Sigmoid colon (tissue), 7 donors: ENCODE data around the gene VIPR2. TPM values are rescaled to one million over a fixed set of nuclear protein-coding genes. Genes with fewer than 3 reads are reported as not detected.

Experiments
- DNase-seq: peaks from one replicate; pipeline ENCODE4 v3.0.0-alpha.2; 2019
- H3K27ac ChIP-seq, 4 donors: fragments of 200-600 bp; sonication (generic); one replicate each; pipeline ENCODE4 v1.5.1; 2016 to 2019; ENCODE audit warnings: mild to moderate bottlenecking in 1 of 4
- H3K27me3 ChIP-seq, 3 donors: fragments of 200-600 bp; sonication (generic); one replicate each; pipeline ENCODE4 v1.5.1; 2019; ENCODE audit warnings: mild to moderate bottlenecking in 1 of 3
- H3K36me3 ChIP-seq, 4 donors: fragments of 200-600 bp; sonication (generic); one replicate each; pipeline ENCODE4 v1.5.1; 2016 to 2019
- H3K4me1 ChIP-seq, 4 donors: fragments of 200-600 bp; sonication (generic); one replicate each; pipeline ENCODE4 v1.5.1; 2017 to 2019
- H3K4me3 ChIP-seq, 4 donors: fragments of 200-600 bp; sonication (generic); one replicate each; pipeline ENCODE4 v1.5.1; 2017 to 2019; ENCODE audit warnings: mild to moderate bottlenecking in 2 of 4, moderate library complexity in 1 of 4
- H3K9me3 ChIP-seq, 4 donors: fragments of 200-600 bp in 3 of 4; sonication (generic) in 3 of 4; one replicate each; pipeline versions ENCODE4 v1.5.1 to v1.6.1; 2013 to 2019
- EP300 ChIP-seq, 4 donors: sonication (generic); formaldehyde crosslinking; IDR thresholded peaks; one replicate each; pipeline ENCODE4 v1.6.1; 2017; ENCODE audit warnings: antibody characterized with exemption in 4 of 4
- POLR2A ChIP-seq, 2 donors: fragments of 450-650 bp; IDR thresholded peaks; one replicate each; pipeline ENCODE4 v1.6.1; 2016; ENCODE audit warnings: antibody characterized with exemption in 2 of 2, mild to moderate bottlenecking in 2 of 2, moderate library complexity in 2 of 2
- POLR2AphosphoS5 ChIP-seq, 4 donors: sonication (generic); formaldehyde crosslinking; IDR thresholded peaks; one replicate each; pipeline ENCODE4 v1.6.1; 2017; ENCODE audit warnings: antibody characterized with exemption in 4 of 4
- WGBS, 2 donors: extraction: QIAGEN DNeasy Blood & Tissue Kit; methylation state at CpG; one replicate each; pipeline ENCODE4 v1.1.7; 2013; 5-methylcytosine and 5-hydroxymethylcytosine counted together
- intact Hi-C: fragments of 100-400 bp; cut with DNase I; formaldehyde crosslinking; loops from one replicate; pipeline ENCODE4 v1.15.1; 2023
- polyA plus RNA-seq, 3 donors: library from polyadenylated mRNA; stranded (reverse); fragments of 200-250 nt; gene quantifications; one replicate each; pipeline ENCODE4 v1.2.3, GENCODE V29; 2013
- total RNA-seq, 4 donors: library from RNA; depleted of rRNA; stranded (reverse); fragments of >200 nt; gene quantifications; one replicate each; pipeline ENCODE4 v1.1.0, GENCODE V29; 2016
- TF ChIP-seq, protein P1 (sequence below), 4 experiments: fragments of 450-650 bp in 3 of 4; fragments of 200-600 bp in 1 of 4; IDR thresholded peaks; one replicate each; pipeline ENCODE4 v1.5.1; 2016 to 2019; ENCODE audit warnings: antibody characterized with exemption in 4 of 4, mild to moderate bottlenecking in 3 of 4, moderate library complexity in 2 of 4
- donor health status: healthy with polysubstance abuse.
- donor health status: Bipolar disorder and iron deficiency.
- donor health status: healthy.

VIPR2 gene
- total and polyA plus RNA-seq, 7 donors = 0.23 to 21.4 (median 11.7) TPM

DNA sequence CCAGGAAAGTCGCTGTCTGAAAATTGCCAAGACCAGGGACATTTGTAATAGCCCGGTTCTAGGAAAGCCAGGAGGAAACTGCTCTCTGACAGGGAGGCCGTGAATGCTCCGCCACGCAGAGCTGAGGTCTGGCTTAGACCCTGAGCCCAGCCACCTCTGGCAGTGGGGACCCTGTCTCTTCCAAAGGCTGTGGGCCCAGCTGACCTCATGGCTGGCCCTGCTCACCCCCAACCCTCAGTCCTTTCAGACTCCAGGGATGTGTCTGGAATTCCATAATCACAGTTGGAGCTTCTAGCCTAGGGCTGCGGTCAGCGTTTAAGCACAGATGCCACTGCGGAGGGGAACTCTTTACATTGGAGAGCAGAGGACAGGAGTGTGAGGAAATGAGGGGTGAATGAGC, 6.6 kb upstream of the VIPR2 start:
- Histone ChIP-seq H3K9me3 (no peaks in the 10 kb centered on the region), H3K4me3 (no peak overlapping the region), H3K4me1 (no peaks in the 10 kb centered on the region), H3K27ac (no peak overlapping the region), H3K27me3 (peaks cover 0 to 2% (median 0%) of the 10 kb centered on the region in 3 donors), H3K36me3 (no peaks in the 10 kb centered on the region)
- intact Hi-C loops = no loop called here
- TF ChIP-seq, protein P1, sequence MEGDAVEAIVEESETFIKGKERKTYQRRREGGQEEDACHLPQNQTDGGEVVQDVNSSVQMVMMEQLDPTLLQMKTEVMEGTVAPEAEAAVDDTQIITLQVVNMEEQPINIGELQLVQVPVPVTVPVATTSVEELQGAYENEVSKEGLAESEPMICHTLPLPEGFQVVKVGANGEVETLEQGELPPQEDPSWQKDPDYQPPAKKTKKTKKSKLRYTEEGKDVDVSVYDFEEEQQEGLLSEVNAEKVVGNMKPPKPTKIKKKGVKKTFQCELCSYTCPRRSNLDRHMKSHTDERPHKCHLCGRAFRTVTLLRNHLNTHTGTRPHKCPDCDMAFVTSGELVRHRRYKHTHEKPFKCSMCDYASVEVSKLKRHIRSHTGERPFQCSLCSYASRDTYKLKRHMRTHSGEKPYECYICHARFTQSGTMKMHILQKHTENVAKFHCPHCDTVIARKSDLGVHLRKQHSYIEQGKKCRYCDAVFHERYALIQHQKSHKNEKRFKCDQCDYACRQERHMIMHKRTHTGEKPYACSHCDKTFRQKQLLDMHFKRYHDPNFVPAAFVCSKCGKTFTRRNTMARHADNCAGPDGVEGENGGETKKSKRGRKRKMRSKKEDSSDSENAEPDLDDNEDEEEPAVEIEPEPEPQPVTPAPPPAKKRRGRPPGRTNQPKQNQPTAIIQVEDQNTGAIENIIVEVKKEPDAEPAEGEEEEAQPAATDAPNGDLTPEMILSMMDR (IDR thresholded peaks at IDR 0.05) = no peak
- no peak for TF ChIP-seq POLR2A (IDR thresholded peaks at IDR 0.05)
- TF ChIP-seq POLR2AphosphoS5 (IDR thresholded peaks at IDR 0.05) = no peak
- TF ChIP-seq EP300 (IDR thresholded peaks at IDR 0.05) = no peak
- DNase-seq = no peak
- WGBS, 2 donors = 88 to 91% methylated on average over 8 of the region's 8 CpGs

DNA sequence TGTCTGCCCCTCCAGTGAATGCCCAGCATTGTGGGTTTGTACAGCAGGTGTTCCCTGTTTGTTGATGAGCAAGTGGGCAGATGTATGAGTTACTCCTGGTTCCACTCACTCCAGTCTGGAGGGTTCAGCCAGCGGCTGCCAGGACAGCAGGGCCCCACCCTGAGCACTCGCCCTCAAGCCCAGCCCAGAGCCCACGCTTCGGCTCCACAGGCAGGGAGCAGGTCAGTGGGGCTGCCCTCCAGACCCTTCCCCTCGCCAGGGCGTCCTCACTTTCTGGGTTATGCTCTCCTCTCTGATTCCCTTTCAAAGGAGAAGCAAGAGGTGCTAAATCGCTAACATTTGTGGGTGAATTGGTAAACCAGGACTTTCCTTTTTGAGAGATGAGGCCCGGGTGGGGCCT, 4.8 kb upstream of the VIPR2 start:
- no peak overlapping the region for H3K4me3 ChIP-seq
- no peaks in the 10 kb centered on the region for H3K36me3 ChIP-seq
- WGBS, 2 donors = 64 to 87% methylated on average over 8 of the region's 8 CpGs
- TF ChIP-seq POLR2AphosphoS5 (IDR thresholded peaks at IDR 0.05) (no peak), EP300 (IDR thresholded peaks at IDR 0.05) (no peak), POLR2A (IDR thresholded peaks at IDR 0.05) (no peak)
- TF ChIP-seq, protein P1 (IDR thresholded peaks at IDR 0.05) = no peak
- intact Hi-C loops = no loop called here
- H3K27ac ChIP-seq = no peak overlapping the region
- H3K4me1 ChIP-seq = peaks cover 0 to 12% (median 10%) of the 10 kb centered on the region in 4 donors
- H3K9me3 ChIP-seq = no peaks in the 10 kb centered on the region
- no peak for DNase-seq
- peaks cover 3 to 20% (median 11%) of the 10 kb centered on the region in 3 donors for H3K27me3 ChIP-seq

DNA sequence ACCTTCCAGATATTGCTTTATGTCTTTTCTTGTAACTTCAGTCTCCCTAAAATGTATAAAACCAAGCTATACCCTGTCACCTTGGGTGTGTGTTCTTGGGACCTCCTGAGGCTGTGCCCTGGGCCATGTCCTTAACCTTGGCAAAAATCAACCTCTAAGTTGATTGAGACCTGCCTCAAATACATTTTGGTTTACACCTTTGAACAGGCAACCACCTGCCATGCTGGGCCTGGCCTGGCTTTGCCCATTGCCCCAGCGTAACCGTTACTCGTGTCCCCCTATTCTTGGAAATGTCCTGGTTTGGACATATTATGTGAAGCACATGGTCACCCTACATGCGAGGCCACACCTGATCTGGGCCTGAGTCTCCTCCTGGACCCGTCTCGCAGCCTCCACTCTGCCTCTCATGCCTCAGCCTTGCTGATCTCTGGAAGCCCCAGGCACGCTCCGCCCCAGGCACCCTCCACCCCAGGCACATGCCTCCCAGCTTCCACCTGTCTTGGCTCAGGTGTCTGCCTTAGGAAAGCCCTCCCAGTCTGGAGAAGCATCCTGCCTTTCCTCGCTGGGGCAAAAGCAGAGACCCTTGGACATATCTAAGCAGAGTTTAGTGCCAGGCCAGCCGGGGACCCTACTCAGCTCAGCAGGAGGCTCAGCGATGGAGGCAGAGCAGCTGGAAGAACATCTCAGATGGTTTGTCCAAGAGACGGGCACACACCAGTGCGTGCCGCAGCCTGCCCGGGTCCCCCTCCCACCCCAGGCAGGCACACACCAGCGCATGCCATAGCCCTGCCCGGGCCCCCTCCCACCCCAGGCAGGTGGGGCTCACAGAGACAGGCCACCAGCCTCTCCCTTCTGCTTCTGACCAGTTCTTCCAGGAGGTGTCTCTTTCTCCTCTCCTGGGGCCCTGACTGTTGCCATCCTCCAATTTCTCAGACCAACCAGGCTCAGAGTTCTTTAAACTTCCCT, 4.0 kb upstream of the VIPR2 start:
- DNase-seq = no peak
- WGBS, 2 donors = 90 to 94% methylated on average over 17 of the region's 17 CpGs

DNA sequence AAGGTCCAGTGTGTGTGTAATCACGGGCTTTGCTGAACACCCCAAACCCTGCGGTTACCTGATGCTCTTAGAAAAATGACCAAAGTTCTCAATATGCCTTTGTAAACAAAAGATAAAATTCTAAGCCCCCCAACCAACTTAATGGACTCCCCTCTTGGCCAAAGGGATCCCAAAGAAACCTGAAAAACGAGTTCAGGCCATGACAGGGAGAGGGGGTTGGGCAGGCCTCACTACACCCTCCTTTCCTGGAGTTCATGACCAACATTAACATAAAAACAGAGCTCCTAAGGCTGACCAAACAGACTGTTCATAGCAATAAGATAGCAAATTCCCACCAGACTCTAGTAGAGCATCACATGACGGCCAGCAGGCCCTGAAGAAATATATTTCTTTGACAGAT, 3.0 kb upstream of the VIPR2 start:
- Histone ChIP-seq H3K27ac (no peak overlapping the region), H3K4me1 (peaks cover 0 to 26% (median 20%) of the 10 kb centered on the region in 4 donors), H3K9me3 (no peaks in the 10 kb centered on the region), H3K36me3 (no peaks in the 10 kb centered on the region), H3K27me3 (peaks cover 6 to 29% (median 21%) of the 10 kb centered on the region in 3 donors), H3K4me3 (no peak overlapping the region)
- DNase-seq = no peak
- intact Hi-C loops = no loop called here
- WGBS, 2 donors = 61 to 75% methylated on average over 4 of the region's 4 CpGs
- TF ChIP-seq EP300 (IDR thresholded peaks at IDR 0.05) (no peak), POLR2AphosphoS5 (IDR thresholded peaks at IDR 0.05) (no peak), POLR2A (IDR thresholded peaks at IDR 0.05) (no peak)
- TF ChIP-seq, protein P1 (IDR thresholded peaks at IDR 0.05) = no peak

More for the DNA sequence above, 4.0 kb upstream of the VIPR2 start:
- no peaks in the 10 kb centered on the region for H3K9me3 ChIP-seq
- H3K27ac ChIP-seq = no peak overlapping the region
- TF ChIP-seq POLR2AphosphoS5 (IDR thresholded peaks at IDR 0.05) = no peak
- no peak for TF ChIP-seq EP300 (IDR thresholded peaks at IDR 0.05)
- TF ChIP-seq, protein P1 (IDR thresholded peaks at IDR 0.05) = no peak
- TF ChIP-seq POLR2A (IDR thresholded peaks at IDR 0.05) = no peak
- H3K36me3 ChIP-seq = no peaks in the 10 kb centered on the region
- H3K4me1 ChIP-seq = peaks cover 0 to 19% (median 18%) of the 10 kb centered on the region in 4 donors
- intact Hi-C loops = no loop called here
- peaks cover 6 to 28% (median 19%) of the 10 kb centered on the region in 3 donors for H3K27me3 ChIP-seq
- H3K4me3 ChIP-seq = no peak overlapping the region
